ENCODE data around the gene TRIAP1.

Gene TRIAP1

DNA sequence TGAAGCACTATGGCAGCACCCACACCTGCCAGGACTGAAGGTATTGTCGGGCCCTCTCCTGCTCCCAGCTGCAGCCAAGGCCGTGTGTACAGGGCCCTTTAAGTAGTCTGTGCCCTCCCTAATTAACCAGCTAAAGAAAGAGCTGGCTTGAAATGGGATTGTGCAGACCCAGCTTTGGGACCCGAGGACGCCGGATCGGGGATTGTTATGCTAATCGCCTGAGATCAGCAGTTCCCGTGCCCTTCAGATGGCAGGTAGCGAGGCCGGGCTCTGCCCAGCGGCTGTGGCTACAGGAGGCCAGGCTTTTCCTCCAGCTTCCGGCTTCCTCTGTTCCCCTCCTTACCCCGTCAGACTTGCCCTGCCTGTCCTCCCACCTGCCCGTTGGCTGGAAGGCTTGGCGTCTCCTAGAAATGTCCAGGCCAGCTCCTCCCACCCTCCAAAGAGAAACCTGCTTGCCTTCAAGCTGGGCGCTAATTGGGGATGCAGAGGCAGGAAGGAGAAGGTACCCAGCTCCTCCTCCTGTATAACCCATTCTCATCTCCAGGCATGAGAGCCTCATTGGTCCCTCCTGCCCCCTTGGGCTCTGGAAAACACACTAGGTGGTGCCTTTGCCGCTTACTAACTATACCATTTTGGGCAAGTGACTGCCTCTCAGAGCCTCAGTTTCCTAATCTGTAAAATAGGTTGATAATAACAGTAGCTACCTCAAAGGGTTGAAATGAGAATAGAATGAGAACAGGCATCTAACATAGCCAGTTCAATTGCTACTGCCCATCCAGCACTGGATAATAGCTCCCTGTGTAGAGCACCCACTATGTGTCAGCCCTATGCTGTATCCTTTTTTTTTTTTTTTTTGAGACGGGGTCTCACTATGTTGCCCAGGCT is 51.5 kb downstream of the TRIAP1 start:
- Mint-ChIP-seq H3K4me3 (no peak overlapping the region), H3K4me1 (ENCODE audit: low read depth) (peaks cover 10% of the 10 kb centered on the region), H3K36me3 (ENCODE audit: low read depth) (no peaks in the 10 kb centered on the region), H3K9me3 (no peaks in the 10 kb centered on the region), H3K27me3 (peaks cover 30% of the 10 kb centered on the region), H3K27ac (no peak overlapping the region)
